Measurements from ENCODE around the gene LMO1.

Gene LMO1

GRCh38 chr11:8227156-8228152, 36.2 kb downstream of the LMO1 start:
- no peak for DNase-seq (ENCODE audit: low read depth)

GRCh38 chr11:8225589-8226036, 38.1 kb downstream of the LMO1 start:
- DNase-seq (ENCODE audit: low read depth), result no peak

- no peak for DNase-seq (ENCODE audit: low read depth)
Observed at GRCh38 chr11:8224711-8225110, 39.0 kb downstream of the LMO1 start.

GRCh38 chr11:8224161-8224591, 39.5 kb downstream of the LMO1 start:
- DNase-seq (ENCODE audit: low read depth), result no peak

- no peak for DNase-seq (ENCODE audit: low read depth)
Observed at GRCh38 chr11:8223513-8223900, 40.2 kb downstream of the LMO1 start.

- no peak for DNase-seq (ENCODE audit: low read depth)
Observed at GRCh38 chr11:8222820-8223512, 40.7 kb downstream of the LMO1 start.

- no peak for DNase-seq (ENCODE audit: low read depth)
Observed at GRCh38 chr11:8221917-8222495, 41.7 kb downstream of the LMO1 start.

GRCh38 chr11:8221046-8221723, 42.5 kb downstream of the LMO1 start:
- DNase-seq (ENCODE audit: low read depth), result no peak

GRCh38 chr11:8220261-8221045, 43.2 kb downstream of the LMO1 start:
- DNase-seq (ENCODE audit: low read depth), result no peak

- DNase-seq (ENCODE audit: low read depth), result no peak
Observed at GRCh38 chr11:8219257-8220021, 44.2 kb downstream of the LMO1 start.

GRCh38 chr11:8218840-8219239, 44.8 kb downstream of the LMO1 start:
- no peak for DNase-seq (ENCODE audit: low read depth)

GRCh38 chr11:8218409-8218808, 45.3 kb downstream of the LMO1 start:
- DNase-seq (ENCODE audit: low read depth), result no peak

- no peak for DNase-seq (ENCODE audit: low read depth)
Observed at GRCh38 chr11:8217926-8218325, 45.8 kb downstream of the LMO1 start.

- DNase-seq (ENCODE audit: low read depth), result no peak
Observed at GRCh38 chr11:8217136-8217535, 46.5 kb downstream of the LMO1 start.

GRCh38 chr11:8213376-8213775, 50.3 kb downstream of the LMO1 start:
- no peak for DNase-seq (ENCODE audit: low read depth)

- DNase-seq (ENCODE audit: low read depth), result no peak
Observed at GRCh38 chr11:8209208-8209807, 54.4 kb downstream of the LMO1 start.

- no peak for DNase-seq (ENCODE audit: low read depth)
Observed at GRCh38 chr11:8207080-8208000, 56.3 kb downstream of the LMO1 start.

GRCh38 chr11:8206251-8207079, 57.2 kb downstream of the LMO1 start:
- DNase-seq (ENCODE audit: low read depth), result no peak

Measured in non-pigmented ciliary epithelial cell (primary cell).